Stimulated activated naive CD4-positive, alpha-beta T cell (primary cell): ENCODE data around the gene FRG2C.
"Not testable (repeated sequence)": the region's sequence is repeated elsewhere in the genome, so short reads cannot be mapped to it uniquely, and the experiment has no call there.

Experiments used
- DNase-seq, 6 experiments: peaks; one replicate each; lab custom pipeline; 2025; lab: John Stamatoyannopoulos, UW

Gene FRG2C

DNA sequence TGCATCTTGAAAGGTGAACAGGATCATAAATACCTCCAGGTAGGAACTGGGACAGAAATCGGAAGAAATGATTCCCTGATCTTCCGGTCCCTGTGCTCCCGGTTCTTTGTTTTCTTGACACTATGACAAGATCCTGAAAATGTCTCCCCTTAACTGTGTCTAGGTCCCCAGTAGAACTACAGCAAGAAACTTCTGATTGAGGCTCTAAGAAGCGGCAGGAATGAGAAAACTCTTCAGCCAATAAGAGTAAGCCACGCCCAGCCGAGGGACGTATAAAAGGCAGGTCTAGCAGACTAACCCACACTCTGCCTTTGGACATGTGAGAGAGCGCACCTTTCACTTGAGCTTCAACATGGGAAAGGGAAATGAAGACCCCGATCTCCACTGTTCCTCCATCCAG is at the start of gene FRG2C:
Gene FRG2C, plus strand, starts transcription at position 301 of the 400 bp plus-strand sequence. Its CDS starts 52 bp downstream, at position 353.
- not testable (repeated sequence) for DNase-seq

DNA sequence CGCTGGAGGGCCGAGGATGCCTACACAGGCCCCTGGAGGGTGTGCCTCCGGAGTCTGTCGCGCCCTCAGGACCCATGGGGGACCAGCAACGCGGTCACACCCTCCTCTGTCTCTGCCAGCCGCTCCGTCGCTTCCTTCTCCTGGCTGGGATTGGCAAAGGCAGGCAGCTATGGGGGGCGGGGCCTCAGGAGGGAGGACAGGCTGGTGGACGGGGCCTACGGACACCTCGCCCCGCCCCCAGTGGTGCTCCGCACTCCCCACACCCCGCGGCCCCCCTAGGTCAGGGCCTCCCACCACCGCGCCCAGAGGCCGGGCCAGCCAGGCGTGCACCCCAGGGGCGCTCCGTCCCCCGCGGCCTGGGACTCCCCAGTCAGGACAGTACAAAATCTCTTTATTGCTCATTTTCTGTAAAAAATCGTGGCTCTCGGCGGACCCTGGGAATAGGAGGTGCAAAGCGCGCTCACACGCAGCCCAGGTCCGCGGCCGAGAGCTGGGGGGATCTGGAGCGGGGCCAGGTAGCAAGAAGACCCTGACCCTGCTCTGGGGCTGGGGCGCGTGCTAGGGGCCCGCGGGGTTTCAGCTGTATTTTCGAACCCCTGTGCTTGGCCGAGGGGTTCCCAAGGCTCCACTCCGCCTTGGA is 45.3 kb upstream of the FRG2C start:
- DNase-seq, result not testable (repeated sequence)

DNA sequence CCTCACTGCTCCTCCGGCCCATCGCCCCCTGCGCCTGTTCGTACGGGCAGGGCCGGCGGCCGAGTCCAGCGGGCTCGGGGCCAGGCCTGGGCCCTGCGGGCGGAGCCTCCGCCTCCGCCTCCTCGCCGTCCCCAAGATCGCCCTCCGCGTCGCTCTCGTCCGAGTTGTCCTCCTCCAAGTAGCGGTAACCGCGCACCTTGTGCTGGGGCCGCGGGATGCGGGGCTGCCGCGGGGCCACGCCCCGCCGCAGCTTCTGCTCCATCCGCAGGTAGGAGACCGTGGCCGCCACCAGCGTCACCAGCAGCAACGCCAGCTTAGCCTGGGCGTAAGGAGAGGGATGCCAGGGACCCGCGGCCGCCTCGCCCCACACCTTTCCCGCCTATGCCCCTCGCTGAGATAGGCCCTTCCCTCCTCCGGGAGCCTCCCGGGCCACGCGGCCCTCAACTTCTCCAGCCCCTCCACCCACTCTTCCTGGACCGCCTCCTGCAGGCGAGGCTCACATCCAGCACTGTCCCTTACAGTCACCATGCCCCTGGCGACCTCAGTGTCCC is 44.6 kb upstream of the FRG2C start:
- DNase-seq, result not testable (repeated sequence)

DNA sequence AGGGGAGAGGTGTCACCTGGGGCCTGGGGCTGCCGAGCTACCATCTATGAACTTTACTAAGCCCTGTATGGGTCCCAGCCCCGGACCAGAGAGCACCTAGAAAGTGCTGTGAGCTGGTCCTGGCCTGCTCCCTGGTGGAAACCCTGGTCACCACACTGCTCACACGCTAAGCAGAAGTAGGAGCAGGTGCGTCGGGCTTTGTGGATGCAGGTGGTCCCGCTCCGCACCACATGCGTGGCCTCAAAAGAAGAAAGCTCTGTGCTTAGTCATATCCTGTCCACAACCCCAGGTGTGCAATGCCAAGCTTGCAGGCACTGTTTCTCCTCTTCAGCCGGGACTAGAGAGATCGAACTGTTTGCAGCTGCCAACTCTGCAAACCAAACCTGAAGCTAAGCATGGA is 42.4 kb upstream of the FRG2C start:
- DNase-seq, result not testable (repeated sequence)

DNA sequence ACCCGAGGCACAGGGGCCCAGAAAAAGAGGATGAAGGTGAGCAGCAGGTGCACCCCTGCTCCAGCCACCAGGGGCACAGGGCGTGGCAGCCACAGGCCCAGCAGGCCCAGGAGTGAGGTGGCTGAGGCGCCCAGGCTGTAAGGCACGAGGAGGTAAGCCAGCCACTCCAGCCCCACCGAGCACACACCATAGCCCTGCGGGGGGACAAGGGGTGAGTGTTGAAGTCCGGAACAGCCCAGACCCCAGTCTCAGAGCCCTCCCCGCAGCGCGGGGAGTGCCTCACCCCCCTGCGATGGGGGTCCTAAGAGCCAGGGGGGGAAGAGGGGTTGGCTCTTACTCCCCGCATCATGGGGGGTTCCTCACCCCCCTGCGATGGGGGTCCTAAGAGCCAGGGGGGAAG is 40.5 kb upstream of the FRG2C start:
- DNase-seq, result not testable (repeated sequence)

DNA sequence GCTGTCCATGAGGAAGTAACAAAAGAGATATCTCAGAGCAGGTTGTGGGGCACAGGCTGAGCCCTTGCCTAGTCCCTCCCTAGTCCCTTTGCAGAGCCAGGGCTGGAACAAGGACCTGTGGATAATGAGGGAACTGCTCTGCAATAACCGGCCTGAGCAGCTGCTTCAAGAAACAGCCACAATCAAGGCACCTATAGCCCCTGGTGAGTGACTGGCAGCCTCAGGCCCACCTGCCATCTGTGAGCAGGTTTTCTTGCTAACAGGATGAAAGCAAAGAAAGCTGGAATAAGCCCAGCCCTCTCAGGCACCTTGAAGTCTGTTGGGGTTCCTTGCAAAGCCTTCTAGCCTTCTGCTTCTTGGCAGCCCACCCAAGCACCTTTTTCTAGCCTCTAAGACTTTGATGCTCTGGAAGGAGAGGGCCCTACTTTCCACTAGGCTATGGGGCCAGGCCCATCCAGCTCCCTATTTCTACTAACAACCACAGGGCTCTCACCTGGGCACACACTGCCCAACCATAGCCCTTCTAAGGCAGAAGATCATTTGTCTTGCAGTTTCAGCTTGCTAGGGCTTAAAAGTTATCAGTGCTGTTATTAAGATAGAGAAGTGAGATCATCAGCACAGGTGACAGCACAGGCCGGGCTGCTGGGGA is 33.1 kb upstream of the FRG2C start:
- not testable (repeated sequence) for DNase-seq

DNA sequence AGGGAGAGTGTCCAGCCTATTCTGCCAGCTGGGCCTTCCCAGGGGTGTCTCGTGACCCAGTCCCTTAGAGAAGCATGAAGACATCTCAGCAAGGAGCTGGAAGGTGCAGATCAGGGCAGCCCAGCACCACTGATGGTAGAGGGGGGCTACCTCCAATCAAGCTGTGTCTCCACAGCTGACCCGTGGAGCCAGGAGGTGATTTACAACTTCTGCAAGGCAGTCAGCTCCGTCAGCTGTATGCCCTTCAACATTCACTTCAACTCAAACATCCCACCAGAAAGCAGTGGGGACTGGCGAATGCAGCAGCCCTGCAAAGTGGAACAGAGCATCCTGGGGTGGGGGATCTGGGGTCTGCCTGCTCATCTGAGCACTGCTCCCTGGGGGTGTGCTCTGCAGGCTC is 32.6 kb upstream of the FRG2C start:
- DNase-seq, result no peak

DNA sequence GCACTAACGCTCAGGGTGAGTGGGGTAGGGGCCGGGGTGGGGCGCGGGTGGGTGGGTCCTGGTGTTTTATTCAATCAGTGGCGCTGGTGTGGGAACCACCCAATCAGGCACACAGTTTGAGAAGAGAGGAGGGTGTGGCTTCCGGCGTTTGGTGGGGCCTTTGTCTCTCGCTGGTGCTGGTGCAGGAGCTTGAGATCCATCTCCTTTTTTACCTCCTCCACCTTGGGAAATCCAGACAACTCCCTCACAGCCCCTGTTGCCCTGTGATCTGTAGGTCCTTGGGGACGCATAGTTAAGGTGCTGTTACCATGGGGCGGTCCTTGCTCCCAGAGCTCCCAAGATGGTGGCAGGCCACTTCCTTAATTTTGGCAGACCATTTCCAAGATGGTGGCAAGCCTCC is 25.2 kb upstream of the FRG2C start:
- DNase-seq, result not testable (repeated sequence)

DNA sequence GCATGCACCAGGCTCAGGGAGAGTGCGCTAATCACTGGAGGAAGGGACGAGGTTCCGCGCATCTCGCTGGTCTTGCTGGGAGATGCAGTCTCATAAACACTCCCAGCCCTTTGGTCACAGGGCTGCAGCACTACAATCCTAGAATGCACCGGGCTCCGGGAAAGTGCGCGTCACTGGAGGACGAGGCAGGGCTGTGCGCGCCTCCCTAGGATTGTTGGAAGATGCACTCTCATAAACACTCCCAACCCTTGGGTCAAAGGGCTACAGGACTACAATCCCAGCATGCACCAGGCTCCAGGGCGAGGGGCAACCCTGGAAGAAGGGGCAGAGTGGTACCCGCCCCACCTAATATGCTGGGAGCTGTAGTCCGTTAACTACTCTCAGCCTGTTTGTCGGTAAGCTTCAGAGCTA is 23.0 kb upstream of the FRG2C start:
- not testable (repeated sequence) for DNase-seq

DNA sequence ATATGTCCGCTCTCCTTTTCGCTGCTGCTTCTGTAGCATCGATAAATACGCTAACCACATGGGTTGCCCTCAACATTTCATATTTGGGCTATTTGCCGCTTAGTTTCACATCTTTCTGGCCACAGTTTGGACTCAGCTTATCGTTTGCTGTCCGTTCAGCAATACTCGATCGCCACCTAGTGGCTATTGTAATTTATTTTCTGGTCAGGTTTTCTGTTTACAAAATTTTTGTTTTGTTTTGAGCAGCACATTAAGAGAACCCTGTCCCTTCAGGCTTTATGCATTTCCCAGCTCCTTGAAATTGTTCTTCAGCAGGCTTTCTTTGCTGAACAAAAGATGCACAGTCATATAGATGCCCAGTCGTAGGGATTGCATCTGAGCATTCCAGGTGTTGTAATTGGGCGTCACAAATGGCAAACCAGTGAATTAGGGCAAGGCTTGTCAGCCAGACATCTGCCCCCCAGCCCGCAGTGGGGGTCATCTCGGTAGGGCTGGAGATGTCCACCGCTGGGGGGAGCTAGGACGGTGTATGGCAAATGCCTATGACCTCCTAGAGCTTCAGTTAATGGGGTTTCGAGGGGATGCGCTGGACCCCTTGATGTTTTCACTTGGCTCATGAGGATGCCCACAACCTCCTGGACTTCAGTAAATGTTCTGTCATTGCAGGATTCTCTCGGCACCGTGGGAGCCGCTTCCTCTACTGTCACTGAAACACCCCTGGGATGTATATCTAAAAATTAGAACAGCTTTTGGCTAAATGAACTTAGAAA is 20.9 kb upstream of the FRG2C start:
- not testable (repeated sequence) for DNase-seq

DNA sequence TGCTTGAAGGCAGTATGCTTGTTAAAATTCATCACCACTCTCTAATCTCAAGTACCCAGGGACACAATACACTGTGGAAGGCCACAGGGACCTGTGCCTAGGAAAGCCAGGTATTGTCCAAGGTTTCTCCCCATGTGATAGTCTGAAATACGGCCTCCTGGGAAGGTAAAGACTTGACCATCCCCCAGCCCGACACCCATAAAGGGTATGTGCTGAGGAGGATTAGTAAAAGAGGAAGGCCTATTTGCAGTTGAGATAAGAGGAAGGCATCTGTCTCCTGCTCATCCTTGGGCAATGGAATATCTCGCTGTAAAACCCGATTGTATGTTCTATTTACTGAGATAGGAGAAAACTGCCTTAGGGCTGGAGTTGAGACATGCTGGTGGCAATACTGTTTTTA is 18.6 kb upstream of the FRG2C start:
- not testable (repeated sequence) for DNase-seq

DNA sequence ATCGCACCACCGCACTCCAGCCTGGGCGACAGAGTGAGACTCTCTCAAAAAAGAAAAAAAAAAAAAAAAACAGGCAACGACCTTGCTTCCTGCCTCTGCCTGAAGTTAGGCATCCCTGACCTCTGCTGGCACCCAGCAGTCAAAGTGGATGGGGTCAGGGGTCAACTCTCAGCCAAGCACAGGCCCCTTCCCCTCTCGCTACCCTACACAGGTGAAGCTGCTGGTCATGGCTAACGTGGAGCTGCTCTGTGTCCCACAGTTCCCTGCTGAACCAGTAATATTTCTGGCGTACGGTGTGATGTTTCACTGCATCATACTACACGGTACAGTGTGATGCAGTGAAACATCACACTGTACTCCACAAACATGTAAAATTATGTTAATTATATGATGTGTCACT is 13.9 kb upstream of the FRG2C start:
- no peak for DNase-seq

DNA sequence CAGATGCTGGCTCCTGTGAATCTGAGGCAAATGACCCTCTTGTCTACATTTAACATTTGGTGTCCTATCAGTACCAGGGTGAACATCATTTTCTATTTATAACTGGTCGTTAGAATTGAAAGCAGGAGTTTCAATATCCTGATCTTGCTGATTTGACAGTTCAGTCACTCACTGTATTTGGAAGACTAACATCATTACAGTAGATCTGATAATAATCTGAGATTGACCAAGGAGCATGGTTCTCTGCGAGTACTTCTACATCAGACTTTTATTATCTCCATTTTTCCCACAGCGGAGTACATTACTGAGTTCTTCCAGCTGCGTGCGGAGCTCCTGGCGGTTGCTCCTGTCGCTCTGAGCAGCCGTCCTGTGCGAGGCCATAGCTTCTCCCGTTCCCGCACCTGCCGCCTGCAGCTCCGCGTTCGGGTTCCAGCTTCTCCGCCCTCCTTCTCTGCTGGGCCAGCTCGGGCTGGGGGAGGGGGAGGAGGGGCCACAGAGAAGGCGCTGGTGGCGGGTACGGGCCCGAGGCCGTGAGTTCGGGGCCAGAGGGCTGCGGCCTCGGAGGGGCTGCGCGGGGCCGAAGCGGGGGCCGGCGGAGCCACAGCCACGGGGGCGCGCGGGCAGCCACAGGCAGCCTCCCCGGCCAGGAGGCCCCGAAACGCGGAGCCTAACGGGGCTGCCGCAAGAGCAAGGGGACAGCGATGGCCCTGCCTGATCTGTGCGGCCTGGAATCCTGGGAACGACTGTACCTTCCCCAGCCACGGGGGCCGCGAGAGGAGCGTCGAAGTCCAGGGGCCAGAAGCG is 8.8 kb upstream of the FRG2C start:
- DNase-seq, result not testable (repeated sequence)

DNA sequence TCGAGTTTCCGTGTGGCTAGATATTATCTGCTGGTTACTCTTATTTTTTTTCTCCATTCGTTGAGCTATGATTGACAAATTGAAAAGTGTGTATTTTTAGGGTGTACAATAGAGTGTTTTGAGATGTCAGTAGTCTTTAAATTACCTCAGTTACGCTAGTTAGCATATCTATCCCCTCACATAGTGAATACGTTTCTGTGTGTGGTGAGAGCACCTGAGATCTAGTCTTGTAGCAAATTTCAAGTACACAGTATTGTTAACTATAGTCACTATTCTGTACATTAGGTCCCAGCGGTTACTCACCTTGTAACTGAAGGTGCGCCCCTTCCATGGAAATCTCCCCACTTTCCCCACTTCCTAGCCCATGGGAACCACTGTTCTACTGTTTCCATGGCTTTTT is 8.2 kb upstream of the FRG2C start:
- not testable (repeated sequence) for DNase-seq

DNA sequence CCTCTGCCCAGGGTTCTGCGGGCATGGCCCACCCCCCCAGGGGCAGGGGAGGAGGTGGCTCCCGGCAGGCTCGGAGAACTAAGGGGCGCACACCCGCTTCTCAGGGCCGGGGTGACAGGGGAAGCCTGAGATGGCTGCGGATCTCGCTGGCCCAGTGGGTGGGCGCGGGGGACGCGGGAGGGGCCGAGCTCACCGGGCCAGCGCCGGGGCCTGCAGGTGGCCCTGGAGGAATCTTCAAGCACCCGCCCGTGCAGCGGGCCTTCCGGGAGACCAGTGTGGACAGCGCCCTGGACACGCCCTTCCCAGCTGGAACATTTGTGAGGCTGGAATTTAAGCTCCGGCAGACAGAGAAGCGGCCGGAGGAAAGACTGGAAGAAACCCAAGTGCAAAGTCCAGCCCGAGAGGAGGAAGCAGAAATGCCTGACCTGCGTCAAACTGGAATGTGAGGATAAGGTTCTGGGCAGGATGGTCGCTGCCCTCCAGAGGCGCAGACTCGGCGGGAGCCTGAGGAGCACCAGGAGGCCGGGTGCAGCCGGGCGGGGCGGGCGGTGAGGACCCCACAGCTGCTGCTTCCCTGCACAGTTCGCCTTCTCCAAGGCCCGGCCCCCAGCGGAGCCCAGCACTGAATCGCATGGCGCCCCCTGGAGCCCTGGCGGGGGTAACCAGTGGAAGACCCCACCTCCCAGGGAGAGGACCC is 5.6 kb upstream of the FRG2C start:
- DNase-seq, result not testable (repeated sequence)

DNA sequence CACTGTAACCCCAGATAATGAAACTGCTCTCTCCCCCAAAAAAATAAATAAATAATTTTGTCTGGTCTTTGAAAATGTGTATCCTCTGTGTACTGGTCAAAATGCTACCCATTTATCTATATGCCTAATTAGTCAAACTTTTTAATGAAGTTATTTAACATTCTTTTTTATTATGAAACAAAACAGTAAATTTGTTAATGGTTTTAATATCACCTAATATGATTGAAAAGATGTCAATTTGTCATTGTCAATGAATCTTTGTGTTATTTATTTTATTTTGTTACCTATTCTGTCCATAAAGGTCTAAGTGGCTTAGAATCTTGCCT is 5.1 kb upstream of the FRG2C start:
- not testable (repeated sequence) for DNase-seq

DNA sequence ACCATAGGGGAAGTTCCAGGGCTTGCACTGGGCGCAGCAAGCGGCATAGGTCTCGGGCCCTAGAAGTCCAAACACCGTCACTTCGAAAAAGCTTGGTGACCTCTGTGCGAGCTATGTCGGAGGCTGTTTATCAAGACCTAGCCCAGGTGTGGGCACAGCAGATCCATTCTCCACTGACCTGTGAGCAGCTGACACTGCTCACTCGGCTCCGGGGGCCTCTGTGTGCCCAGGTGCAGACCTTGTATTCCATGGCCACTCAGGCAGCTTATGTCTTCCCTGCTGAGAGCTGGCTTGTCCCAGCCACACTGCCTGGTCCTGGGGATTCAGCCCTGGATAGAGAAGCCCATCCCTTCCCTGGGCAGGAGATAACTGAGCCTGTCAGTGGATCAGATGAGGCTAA is 1.5 kb downstream of the FRG2C start:
- not testable (repeated sequence) for DNase-seq

DNA sequence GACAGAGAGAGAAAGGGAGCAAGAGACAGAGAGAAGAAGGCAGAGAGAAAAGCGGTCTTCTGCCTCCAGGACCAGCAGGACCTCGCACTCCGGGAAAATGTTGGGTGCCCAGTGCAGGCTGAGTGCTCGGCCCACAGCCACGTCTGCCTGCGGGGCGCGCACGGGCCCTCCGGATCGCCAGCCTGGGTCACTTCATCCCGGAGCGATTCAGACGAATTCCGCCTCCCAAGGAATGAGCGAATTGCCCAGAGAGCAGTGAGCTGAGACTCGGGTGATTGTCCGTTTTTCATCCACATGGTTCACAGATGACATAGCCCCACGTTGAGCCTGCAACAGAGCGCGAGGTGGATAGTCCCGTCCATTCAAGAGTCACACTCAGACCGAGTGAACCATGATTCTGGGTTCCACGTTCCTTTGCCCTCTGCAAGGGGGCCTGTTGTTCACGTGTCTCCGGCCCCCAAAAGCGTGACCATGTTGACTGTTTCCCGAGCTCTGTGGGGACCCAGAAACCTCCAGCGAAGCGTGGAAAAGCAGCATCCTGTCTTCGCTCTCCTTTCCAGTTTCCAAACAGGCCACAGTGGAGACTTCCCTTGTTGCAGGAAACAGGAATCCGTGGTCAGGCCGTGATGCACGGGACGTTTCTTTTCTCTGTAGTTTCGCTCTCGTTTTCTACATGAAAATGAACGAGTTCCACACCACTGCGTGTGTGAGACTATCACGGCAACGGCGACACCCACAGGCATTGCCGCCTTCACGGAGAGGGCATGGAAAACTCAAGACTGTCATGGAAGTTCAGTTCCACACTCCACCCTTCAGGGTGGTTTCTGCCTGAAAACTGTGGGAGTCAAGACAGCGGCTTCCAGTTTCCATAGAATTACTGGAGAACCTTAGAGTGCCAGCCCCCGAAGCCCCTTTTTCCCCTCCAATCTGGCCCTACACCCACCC is 3.9 kb downstream of the FRG2C start:
- not testable (repeated sequence) for DNase-seq

DNA sequence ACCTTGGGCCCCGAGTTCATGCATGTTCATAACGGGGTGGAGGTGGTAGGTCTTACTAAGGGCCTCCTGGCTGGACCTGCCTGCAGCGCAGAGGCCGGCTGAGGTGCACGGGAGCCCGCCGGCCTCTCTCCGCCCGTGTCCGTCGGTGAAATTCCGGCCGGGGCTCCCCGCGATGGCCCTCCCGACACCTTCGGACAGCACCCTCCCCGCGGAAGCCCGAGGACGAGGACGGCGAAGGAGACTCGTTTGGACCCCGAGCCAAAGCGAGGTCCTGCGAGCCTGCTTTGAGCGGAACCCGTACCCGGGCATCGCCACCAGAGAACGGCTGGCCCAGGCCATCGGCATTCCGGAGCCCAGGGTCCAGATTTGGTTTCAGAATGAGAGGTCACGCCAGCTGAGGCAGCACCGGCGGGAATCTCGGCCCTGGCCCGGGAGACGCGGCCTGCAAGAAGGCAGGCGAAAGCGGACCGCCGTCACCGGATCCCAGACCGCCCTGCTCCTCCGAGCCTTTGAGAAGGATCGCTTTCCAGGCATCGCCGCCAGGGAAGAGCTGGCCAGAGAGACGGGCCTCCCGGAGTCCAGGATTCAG is 4.7 kb downstream of the FRG2C start:
- DNase-seq, result not testable (repeated sequence)
